ENCODE data around the gene AGRN. TPM values are rescaled to one million over a fixed set of nuclear protein-coding genes. Genes with fewer than 3 reads are reported as not detected.
"Not testable (repeated sequence)": the region's sequence is repeated elsewhere in the genome, so short reads cannot be mapped to it uniquely, and the experiment has no call there.

Gene AGRN
- total RNA-seq, 1 donor = 3.8 TPM

GRCh38 chr1:999725-1000356 is 20.1 kb upstream of the AGRN start, which contains the start of gene HES4:
HES4 (minus strand) TSS chr1:1000097; CDS start chr1:999973, 124 bp downstream.
- DNase-seq (ENCODE audit: low read depth in 2 of 3, low spot score in 2 of 3) = peak in 2 of 3 donors; percentile 67 to 71

GRCh38 chr1:1000357-1001056 is 19.4 kb upstream of the AGRN start:
- peak; percentile 73 to 82 (median 74) for DNase-seq (ENCODE audit: low read depth in 2 of 3, low spot score in 2 of 3)

GRCh38 chr1:1001057-1001783 is 18.7 kb upstream of the AGRN start:
- DNase-seq (ENCODE audit: low read depth in 2 of 3, low spot score in 2 of 3) = no peak

- DNase-seq (ENCODE audit: low read depth in 2 of 3, low spot score in 2 of 3) = no peak
Observed at GRCh38 chr1:1003618-1004419, 16.1 kb upstream of the AGRN start.

DNA sequence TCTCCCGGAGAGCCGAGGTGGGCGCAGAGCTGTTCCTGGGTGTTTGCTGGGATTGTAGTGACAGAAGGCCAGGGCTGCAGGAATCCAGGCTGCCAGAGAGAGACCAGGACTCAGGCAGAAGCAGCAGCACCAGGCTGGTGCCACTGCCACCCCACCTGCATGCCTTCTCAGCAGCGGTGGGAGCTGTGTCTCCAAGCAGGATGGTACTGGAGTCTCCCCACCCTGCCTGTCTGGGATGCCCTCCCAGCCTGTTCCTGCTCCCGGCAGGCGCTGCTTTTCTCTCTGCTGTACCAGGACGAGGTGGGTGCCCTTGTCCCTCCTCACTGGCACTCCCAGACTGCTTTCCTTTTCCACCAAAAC is 15.5 kb upstream of the AGRN start:
- DNase-seq (ENCODE audit: low read depth in 2 of 3, low spot score in 2 of 3) = no peak

DNA sequence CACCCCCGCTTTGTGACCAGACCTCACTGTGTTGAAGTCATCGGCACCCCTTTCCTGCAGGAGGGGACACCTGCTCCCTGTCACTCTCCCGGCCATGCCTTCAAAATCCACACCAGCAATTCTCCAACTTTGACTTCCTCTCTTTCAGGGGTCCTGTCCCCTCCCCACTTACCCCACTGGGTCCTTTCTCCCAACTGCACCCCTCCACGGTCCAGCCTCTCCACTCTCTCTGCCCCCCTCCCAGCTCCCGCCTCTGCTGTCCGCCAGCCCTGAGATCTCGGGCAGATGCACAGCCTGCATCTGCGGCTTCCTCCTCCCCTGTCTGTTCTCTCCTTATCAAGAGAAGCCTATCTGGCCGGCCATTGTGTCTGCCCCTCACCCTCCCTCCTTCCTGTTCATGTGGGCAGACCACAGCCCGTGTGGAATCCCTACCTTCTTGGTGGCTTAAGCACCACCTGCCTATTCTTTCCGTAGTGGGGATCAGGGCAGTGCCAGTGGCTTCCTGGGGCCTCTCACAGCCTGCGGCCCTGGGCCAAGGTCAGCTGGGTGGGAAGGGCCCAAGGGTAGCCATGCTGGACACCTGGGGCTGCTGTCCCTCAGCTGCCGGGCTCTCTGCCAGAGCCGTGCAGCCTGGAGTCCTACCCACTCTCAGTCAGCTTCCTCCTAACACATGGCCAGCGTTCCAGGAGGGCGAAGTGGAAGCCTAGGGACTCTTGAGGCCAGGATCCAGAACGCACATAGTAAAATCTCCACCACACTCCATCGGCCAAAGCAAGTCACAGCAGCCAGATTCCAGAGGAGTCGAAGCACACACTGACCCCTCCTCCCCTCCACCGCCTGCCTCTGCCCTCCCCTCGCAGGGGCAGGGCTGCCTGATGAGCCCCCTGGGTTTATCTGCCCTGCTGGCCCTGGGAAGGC is 14.9 kb upstream of the AGRN start:
- peak in 1 of 3 donors; percentile 60 for DNase-seq (ENCODE audit: low read depth in 2 of 3, low spot score in 2 of 3)

DNA sequence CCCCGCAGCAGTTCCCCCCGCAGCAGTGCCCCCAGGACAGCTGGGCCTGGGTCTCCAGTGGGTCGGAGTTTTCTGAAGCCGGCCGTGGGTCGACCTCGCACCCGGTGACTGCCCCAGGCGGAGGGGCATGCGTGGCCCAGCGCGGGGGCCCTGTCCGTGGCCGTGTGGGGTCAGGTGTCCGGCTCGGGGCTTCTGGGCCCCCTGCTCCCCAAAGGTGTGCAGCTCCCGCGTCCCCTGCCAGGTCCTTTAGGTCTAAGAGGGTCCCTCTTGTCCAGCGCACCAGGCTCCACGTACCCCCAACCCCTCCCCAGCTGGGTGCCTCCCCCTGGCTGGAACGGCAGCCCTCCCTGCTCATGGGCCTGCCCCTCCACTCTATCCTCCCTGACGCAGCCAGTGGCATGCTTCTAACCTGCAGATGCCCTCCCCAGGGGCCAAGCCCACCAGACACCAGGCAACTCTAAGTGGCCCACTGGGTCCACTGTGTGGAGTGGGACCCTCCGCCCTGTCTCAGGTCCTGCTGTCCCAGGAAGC is 14.1 kb upstream of the AGRN start:
- no peak for DNase-seq (ENCODE audit: low read depth in 2 of 3, low spot score in 2 of 3)

GRCh38 chr1:1006305-1007159 is 13.4 kb upstream of the AGRN start:
- DNase-seq (ENCODE audit: low read depth in 2 of 3, low spot score in 2 of 3) = no peak

DNA sequence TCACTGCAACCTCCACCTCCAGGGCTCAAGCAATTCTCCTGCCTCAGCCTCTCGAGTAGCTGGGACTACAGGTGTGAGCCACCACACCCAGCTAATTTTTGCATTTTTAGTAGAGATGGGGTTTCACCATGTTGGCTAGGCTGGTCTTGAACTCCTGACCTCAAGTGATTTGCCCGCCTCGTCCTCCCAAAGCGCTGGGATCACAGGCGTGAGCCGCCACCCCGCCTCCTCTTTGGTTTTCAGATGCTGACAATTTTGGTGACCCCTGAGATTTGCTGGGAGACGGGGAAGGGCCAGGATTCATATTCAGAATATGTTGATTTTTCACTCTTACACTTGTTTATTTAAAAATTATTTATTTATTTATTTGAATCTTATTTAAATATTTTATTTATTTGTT is 9.8 kb upstream of the AGRN start:
- not testable (repeated sequence) for DNase-seq (ENCODE audit: low read depth in 2 of 3, low spot score in 2 of 3)

DNA sequence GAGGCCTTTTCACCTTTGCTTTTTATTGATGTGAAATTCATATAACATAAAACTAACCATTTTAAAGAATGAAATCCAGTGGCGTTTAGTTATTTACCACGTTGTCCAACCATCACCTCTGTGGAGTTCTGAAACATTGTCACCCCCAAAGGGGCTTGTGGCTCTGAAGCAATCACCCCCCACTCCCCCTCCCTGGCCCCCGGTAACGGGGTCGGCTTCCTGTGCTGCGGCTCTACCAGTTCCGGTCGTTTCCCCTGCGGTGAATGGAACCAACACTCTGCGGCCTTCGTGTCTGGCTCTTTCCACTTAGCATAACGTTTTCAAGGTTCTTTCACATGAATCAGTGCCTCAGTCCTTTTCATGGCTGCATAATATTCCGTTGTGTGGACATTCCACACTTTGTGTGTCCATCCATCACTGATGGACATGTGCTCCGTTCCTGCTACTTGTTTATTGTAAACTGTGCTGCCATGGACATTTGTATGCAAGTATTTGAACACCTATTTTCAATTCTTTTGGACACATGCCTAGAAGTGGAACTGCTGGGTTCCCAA is 8.4 kb upstream of the AGRN start:
- peak in 1 of 3 donors; percentile 32 for DNase-seq (ENCODE audit: low read depth in 2 of 3, low spot score in 2 of 3)

DNA sequence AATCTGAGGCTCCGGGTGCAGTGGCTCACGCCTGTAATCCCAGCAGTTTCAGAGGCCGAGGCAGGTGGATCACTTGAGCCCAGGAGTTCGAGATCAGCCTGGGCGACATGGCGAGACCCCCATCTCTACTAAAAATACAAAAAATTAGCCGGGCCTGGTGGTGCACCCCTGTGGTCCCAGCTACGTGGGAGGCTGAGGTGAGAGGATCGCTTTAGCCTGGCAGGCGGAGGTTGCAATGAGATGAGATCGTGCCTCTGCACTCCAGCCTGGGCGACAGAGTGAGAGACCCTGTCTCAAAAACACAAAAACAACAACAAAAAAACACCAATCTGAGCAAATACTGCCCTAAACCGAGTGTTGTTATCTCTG is 7.2 kb upstream of the AGRN start:
- DNase-seq (ENCODE audit: low read depth in 2 of 3, low spot score in 2 of 3) = not testable (repeated sequence)

DNA sequence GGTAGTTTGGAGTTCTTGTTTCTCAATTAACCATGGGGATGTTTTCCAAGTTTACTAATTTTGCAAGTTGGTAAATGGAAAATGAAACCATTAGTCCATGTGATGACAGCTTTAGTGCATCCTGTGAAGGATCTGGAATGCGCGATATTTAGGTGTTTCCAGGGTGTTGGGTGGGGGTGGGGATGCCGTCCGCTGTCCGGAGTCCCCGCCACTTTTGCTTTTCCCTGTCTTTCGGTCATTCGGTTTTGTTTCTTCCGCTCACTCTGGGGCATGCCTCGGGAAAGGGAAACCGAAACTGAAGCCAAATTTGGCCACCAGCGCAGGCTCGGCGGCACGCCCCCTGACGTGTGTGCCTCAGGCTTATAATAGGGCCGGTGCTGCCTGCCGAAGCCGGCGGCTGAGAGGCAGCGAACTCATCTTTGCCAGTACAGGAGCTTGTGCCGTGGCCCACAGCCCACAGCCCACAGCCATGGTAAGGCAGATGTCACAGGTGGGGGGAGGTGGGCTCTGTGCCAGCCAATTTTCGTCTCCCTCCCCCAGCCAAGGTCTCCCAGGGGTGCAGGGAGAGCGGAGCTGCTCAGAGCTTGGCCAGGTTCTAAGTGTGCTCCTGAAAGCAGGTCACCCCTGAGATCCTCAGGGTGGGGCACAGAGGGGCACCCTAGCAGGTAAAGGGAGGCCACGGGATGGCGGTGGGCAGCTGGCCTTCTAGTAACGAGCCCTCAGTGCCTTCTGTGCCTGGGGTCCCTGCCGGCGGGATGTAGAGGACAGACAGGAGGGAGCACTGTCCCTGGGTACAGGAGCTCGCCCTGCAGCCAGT is 6.6 kb upstream of the AGRN start, which contains the start of gene ISG15:
Gene ISG15 (plus strand): TSS at position 393 of the 817 bp plus-strand sequence. CDS start 77 bp downstream, at position 470.
- peak; percentile 76 to 87 (median 82) for DNase-seq (ENCODE audit: low read depth in 2 of 3, low spot score in 2 of 3)

DNA sequence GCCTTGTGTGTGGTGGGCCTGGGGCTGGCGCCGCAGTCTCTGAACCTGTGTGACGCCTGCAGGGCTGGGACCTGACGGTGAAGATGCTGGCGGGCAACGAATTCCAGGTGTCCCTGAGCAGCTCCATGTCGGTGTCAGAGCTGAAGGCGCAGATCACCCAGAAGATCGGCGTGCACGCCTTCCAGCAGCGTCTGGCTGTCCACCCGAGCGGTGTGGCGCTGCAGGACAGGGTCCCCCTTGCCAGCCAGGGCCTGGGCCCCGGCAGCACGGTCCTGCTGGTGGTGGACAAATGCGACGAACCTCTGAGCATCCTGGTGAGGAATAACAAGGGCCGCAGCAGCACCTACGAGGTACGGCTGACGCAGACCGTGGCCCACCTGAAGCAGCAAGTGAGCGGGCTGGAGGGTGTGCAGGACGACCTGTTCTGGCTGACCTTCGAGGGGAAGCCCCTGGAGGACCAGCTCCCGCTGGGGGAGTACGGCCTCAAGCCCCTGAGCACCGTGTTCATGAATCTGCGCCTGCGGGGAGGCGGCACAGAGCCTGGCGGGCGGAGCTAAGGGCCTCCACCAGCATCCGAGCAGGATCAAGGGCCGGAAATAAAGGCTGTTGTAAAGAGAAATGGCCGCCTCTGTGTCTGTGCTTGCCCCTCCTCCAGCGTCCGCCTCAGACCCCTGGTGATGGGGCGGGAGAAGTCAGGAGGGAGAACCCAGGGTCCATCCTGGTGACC is 5.8 kb upstream of the AGRN start:
- no peak for DNase-seq (ENCODE audit: low read depth in 2 of 3, low spot score in 2 of 3)

GRCh38 chr1:1014799-1015681 is 4.9 kb upstream of the AGRN start:
- DNase-seq (ENCODE audit: low read depth in 2 of 3, low spot score in 2 of 3) = peak in 1 of 3 donors; percentile 47

DNA sequence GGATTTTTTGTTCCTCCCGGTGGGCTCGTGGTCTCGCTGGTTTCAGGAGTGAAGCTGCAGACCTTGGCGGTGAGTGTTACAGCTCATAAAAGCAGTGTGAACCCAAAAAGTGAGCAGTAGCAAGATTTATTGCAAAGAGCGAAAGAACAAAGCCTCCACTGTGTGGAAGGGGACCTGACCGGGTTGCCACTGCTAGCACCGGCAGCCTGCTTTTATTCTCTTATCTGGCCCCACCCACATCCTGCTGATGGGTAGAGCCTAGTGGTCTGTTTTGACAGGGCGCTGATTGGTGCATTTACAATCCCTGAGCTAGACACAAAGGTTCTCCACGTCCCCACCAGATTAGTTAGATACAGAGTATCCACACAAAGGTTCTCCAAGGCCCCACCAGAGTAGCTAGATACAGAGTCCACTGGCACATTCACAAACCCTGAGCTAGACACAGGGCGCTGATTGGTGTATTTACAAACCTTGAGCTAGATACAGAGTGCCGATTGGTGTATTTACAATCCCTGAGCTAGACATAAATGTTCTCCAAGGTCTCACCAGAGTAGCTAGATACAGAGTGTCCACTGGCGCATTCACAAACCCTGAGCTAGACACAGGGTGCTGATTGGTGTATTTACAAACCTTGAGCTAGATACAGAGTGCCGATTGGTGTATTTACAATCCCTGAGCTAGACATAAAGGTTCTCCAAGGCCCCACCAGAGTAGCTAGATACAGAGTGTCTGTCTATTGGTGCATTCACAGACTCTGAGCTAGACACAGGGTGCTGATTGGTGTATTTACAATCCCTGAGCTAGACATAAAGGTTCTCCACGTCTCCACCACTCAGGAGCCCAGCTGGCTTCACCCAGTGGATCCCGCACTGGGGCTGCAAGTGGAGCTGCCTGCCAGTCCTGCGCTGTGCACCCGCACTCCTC is 2.3 kb upstream of the AGRN start:
- not testable (repeated sequence) for DNase-seq (ENCODE audit: low read depth in 2 of 3, low spot score in 2 of 3)

Measured in hematopoietic multipotent progenitor cell (in vitro differentiated cells).